Stimulated activated CD8-positive, alpha-beta memory T cell treated with anti-CD3 and anti-CD28 coated beads, Interleukin-4, amount 100 ng/mL, for 1 hour (primary cell): ENCODE results near the gene CNTN4.

ENCODE experiments used
- DNase-seq, 2 donors: peaks; one replicate each; pipeline ENCODE4 v3.0.0-alpha.2; 2020; ENCODE audit warnings: low read depth in 2 of 2, low spot score in 1 of 2

CNTN4 gene

DNA sequence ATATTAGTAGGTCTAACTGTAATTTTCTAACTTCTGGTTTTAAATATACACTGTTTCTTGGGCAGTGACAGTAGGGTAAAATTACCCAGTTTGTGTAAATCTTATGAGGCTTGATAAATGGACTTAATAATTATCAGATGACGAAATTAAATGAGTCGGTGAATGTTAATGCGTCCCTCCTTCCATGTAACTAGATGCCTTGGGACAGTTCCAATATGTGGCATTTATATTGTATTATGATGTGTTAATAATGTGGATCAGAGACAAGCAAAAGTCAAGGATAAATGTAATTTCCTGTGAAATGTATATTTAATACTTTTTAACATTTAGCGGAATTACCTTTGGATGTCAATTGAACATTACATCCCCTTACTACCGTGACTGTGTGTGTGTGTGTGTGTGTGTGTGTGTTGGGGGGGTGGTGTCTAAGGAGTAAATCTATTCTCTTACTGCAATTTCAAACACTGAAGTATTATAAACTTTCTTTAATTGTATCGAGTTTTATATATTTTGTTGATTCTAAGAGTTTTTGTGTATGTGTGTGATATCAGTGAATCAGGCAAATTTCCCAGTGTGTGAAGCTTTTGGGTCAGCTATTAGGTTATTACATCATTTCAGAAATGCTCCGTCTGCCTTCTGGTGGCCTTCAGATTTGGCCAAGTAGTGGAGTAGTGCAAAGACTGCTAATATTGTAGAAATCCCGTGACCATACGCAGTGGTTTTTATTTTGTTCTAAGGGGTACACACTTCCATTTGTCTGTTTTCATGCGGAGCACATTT lies 50.1 kb downstream of the CNTN4 start:
- no peak for DNase-seq

DNA sequence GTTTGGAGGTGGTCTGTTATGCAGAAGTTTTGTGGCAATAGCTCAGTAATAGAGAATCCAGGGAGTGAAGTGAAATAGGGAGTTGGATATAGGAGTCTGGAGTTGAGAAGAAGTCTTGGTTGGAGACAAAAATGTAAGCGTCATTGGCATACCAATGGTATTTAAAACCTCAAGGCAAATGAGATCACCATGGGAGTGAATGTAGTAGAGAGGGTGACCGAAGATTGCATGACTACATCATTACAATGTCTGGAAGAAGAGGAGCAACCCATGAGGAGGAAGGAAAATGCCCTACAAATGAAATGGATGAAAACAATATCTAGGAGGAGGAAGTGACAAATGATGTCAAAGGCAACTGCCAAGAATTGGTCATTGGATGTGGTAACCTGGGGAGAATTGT lies 54.4 kb downstream of the CNTN4 start:
- DNase-seq = no peak

DNA sequence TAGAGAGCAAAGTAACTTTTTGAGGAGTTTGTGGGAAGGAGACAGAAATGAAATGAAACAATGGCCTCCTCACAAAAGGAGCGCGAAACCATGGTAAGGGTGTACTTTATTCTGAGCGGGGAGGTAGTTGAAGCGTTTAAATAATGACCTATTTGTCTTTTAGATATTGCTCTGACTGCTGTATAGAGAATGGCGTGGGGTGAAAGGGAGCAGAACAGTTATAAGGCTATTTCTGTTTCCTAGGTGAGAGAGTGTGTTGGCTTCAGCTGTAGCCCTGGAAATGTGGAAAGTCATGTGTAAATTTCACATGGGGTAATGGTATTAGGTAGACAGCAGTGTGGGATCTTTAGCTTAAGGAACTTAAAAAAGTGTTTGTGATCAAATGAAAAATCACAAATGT lies 54.9 kb downstream of the CNTN4 start:
- DNase-seq = no peak

DNA sequence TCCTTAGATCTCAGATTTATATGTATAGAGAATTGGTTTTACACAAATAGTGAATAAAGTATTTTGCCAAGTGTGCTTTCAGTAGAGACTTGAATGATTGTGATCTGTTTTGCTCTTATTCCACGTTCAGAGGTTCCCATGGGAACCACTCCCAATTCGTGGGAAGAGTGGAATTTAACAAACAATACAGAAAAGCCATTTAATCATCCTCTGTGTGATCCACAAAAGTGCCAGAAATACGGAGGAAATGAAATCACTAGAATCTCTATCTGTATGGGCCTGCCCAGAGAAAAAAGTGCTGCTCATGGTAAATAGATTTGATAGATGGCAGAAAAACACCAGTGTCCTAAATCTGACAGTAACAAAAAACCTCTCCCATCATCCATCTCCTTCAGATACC lies 56.0 kb downstream of the CNTN4 start:
- DNase-seq = no peak

DNA sequence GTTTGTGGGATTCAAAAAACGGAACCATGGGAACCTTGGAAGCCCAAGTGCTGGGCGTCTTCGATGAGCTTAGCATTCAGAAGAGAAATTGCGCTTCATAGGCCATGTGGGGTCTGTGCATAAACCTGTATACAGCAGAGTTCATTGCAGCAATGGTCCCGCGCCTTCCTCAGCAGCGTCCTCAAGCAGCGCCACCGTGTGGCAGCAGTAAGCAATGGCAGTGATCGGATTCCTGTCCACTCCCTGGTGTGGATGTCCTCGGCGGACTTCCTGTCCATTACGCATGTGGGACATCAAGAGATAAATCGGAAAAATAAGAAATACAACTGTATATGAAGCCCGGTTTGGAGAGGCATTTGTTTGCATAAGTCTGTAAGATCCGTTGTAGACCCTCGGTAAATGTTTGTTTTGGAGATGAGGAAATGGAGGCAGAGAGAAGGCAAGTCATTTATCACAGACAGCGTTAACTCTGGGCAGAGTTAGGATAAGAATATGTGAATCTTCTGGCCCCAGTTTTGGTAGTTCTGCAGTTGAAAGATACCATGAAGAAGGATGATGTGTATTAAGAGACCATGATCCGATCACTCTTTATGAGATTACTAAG lies 57.7 kb downstream of the CNTN4 start:
- DNase-seq = no peak

DNA sequence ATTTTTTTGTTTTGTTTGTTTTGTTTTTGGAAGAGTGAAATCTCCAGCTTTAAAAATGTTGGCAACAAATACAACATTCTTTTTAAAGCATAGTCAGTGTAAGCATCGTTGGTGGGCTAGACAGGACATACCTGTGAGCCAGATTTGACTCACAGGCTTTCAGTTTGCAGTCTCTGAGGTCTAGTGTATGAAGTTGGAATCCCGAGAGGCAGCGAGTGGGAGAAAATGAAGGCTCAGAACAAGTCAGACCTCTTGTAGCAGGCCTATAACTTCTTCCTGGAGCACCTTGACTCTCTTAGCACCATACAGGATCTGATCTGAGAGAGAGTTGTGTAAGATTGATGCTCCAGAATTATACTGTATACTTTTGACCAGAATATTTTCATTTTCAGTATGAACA lies 60.2 kb downstream of the CNTN4 start:
- no peak for DNase-seq

DNA sequence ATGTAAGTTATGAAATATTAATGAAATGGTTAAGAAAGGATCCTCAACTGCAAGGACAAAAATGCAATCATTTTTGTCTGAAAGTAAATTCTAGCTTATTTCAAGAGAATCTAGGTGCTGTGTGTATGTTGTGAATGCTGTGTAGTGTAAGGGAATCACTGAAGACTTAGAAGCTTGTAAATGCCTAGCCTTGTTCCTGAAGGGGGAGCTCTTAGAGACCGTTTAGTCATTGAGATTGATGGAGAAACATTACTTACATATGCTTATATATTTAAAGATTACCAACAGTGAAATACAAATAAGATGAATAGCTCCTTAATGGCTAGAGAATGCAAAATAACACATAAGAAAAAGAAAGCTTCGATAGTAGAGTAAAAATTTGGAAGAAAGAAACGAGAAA lies 67.9 kb downstream of the CNTN4 start:
- no peak for DNase-seq

DNA sequence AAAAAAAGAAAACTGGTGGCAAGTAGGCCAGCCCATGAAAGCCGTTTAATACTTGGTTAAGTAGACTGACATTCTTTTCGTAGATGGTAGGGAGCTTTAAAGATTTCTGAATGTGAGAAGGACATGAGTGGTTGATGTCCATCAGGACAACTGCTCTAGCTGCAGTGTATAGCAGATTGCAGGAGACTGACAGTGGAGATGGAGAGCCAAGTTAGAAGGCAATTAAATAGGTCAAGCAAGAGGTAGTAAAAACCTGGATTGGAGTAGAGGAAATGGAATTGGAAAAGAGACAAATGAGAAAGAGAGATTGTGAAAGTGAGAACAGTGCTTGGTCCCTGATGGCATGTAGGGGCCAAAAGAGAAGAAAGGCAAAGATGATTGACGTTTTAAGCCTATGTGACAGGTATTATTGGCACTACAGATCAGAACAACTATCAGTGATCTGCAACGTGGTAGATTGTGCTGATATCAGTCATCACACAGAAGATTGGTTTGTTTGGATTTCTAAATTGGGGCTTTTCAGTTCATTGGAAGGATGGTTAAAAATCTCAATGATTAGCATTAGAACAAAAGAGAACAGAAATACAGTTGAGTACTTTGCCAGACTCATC lies 74.0 kb downstream of the CNTN4 start:
- DNase-seq = no peak

DNA sequence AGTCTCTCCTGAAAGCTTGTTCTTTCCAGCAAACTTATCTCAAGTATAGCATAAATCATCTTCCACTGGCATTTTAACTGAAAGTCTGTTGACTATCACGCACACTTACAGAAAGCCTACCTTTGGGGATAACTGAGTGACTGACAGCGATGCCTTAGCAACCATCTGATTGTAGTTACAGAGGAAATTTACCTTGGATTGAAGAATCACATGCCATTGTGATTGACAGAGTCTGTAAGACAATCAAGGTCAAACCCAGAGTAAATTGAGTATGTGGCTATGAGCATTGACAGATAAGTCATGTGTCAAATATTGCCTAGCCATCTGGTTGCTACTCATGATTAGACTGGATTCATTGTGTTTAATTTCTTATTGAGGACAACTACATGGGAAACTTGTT lies 82.0 kb downstream of the CNTN4 start:
- DNase-seq = no peak

DNA sequence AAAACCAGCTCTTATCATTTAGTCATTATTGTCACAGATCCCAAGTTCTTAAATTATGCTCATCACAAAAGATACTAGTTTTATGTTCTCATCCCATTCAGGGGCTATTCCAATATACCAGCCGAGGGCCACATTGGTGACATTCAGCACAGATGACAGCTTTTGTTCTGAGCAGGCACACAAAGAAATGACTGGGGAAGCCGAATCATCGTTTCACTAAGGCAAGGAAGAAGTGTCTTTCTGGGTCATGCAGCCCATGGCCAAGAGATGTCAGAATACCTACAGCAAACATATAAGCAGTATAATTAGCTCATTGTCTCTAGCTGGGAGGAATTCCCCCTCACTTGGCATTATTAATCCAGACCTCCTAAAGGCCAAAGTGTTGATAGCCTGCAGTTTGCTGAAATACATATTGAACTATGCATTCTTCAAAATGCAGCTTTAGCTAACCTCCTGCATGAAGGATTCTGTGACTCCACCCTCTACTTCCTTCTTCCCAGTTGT lies 100.2 kb downstream of the CNTN4 start:
- no peak for DNase-seq

DNA sequence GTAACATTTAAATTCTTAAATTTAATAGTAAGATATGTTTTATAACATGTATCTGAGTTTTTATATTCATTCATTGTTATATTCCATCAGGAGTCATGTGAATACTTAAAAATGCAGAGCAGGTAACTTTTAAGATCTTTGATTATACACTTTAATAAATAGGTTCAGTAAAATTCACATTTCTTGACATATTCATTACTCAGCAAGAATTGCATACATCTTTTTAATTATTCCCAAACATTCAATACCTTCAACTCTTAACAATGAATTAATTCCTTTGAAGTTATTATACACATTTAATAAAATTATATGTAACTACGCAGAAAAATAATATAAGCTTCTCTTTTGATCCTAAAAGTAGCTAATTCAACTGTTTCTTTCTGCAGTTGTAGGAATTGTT lies 105.4 kb downstream of the CNTN4 start:
- DNase-seq = no peak

DNA sequence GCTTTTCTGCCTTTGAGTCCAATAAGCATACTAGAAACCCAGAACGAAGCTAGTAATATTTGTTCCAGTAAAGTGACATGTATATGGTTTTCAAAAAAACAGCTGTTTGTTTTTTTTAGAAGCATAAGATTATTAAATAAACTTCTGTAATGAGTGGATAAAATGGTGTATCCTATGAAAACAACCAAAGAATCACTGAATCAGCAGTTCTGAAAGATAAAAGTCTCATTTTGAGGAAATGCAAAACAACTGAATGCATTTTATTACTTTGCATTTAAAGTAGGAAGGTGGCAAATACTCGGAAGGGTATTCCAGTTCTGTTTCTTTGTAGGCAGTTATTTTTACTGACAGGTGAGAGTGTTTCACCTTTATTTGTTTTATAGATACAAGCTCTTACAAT lies 107.0 kb downstream of the CNTN4 start:
- no peak for DNase-seq

DNA sequence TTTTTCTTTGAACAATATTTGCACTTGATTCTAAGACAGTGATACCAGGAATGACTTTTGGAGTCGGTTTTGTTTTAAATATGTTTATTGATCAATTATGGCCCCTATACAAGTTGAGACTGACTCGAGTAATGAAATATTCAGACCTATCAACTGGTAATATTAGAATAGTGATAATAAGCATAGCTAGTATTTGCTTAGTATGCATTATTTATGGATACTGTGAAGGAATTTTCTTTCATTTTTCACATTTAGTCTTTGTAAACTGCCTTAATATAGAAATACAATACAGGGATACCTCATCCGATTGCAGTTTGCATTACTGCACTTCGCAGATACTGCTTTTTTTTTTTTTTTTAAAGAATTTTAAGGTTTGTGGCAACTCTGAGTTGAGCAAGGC lies 107.9 kb downstream of the CNTN4 start:
- no peak for DNase-seq

DNA sequence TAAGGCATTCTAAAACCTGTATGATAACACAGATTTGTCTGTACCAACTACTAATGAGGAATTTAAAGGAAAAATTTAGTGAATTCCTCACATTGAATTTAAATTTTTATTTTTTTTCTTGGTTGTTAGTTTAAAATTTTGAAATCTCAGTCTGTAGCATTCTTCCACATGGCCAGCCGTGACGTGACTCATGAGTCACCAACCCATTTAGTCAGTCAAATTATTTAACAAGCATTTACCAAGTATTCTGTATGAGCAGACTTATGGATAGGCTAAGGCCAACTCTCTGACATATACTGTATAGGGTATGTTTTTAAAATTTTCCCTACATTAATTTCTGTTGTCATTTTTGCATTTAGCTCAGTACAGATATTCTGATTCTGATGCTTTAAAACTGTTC lies 112.9 kb downstream of the CNTN4 start:
- no peak for DNase-seq

DNA sequence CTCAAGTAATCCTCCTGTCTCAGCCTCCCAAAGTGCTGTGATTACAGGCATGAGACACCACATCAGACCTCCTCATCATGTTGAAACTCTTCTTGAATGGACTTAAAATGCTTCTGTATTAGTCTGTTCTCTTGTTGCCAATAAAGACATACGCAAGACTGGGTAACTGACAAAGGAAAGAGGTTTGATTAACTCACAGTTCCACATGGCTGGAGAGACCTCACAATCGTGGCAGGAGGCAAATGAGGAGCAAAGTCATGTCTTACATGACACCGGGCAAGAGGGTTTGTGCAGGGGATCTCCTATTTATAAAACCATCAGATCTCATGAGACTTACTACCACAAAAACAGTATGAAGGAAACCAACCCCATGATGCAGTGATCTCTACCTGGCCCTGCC lies 113.5 kb downstream of the CNTN4 start:
- no peak for DNase-seq

DNA sequence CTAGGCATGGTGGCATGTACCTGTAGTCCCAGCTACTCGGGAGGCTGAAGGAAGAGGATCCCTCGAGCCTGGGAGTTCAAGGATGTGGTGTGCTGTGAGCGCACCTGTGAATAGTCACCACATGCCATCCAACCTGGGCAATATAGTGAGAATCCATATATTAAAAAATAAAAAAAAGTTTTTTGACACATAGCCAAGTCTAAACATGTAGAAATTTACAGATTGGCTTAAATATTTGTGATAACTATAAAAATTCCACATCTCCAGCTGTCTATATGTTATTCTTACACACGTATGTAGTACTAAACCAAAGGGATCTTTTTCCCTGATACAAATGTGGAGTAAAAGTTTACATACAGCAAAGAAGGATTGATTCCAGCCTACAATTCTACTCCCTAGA lies 119.7 kb downstream of the CNTN4 start:
- DNase-seq = no peak

DNA sequence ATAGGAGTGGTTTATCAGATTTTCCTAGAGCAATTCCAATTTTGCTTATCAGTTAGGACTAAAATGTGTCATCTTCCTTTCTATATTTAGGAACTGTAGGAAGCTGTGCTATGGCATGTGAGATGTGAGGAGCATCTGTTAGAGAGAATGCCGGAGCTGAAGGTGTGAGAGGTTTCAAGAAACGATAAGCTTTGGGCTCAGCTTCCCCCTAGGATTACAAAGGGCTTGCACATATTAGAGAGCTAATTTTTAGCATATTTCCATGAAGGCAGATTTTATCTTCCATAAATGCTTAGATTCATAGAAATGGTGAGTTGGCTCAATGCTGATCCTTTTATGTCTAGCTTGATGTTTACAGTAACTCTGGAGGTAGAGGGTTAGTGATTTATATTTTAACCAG lies 120.2 kb downstream of the CNTN4 start:
- no peak for DNase-seq

DNA sequence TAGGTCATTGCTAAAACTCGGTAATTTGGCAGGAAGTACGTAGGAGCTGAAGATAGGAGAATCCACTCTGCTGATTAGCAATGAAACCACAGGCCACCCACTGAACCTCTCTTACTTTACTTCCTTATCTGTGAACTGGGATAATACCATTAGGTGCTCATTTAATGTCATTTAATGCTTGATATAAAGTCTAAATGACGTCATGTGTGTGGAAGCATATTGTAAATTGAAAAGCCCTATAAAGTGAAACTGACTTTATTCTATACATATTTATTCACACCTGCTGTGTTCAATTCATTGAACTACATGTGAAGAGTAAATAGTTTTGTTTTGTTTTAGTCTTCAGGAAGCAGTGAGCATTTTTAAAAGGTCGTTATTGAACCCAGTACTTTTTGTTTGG lies 137.5 kb downstream of the CNTN4 start:
- no peak for DNase-seq

DNA sequence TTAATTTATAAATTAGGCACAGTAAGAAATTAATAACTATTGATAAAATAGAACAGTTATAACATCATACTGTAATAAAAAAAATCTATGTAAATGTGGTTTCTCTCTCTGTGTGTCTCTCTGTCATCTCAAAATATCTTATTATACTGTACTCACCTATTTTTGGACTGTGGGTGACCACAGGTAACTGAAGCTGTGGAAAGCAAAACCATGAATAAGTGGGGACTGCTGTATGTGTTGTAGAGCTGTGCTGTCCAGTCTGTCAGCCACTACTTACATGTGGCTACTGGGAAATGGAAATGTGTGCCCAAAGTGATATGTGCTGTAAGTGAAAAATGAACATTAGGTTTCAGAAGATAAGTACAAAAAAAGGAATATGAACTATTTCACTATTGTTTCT lies 145.5 kb downstream of the CNTN4 start:
- no peak for DNase-seq

DNA sequence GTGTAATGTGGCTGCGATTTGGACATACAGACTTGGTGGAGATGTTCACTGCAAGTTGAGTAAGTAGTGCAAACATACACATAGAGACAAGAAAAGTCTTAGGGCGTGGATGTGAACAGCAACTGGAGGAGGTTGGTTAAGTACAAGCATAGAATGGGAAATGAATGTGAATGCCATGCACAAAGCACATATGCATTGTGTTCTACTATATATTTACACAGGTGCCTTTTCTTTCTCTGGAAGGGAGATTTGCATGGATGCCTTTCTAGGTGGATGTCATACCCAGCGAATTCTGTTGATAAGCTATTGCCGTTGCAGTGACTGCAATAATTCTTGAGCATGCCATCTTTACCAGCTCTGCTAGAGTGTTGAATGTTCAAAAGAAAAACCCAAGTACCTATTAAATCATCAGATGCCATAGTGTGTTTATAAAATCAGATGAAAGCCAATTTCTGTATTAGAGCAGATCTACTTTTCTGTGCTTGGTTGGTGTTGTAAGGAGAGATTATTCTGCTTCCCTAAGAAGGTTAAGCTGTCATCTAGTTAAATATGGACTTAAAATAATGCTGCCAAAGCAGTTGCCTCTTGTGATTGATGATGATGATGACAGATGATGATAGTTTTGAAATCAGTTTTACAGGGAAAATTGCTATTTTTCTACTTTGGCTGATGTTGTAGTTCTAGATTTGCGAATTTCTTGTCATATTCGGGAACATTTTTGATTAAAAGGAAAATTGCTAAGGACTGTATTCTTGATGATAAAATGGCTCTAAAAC lies 148.4 kb downstream of the CNTN4 start:
- no peak for DNase-seq

DNA sequence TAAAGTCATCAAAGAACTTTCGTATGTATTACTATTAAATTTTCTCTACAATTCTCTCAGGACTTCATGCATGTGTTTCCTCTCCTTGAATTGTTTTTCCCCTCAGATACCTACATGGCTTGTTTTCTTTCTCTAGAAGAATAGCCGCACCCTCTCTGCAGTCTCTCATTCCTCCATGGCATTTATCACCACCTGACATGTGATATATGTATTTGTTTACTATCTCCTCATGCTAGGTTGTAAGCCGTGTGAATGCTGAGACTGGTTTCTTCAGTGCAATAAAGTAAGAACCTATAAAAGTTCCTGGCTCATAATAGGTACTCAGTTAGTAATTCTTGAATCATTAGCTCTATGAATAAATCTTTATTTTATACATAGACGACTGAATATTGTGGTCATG lies 149.2 kb downstream of the CNTN4 start:
- DNase-seq = no peak

DNA sequence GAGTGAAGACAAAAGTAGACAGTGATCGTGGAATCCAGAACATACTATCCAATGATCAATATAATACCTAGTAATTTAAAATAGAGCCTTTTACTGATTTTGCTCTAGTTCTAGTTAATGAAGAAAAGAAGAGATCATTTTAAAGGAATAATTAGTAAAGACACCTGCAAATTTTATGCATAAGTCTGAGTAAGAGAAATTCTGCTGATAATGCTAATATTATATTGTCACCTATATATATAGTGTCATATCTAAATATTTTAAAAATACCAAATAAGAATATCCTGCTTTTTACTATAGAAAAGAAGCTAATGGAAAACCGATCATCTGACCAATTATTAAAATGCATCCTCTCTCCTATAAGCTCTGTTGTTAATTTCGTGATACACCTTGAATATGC lies 152.1 kb downstream of the CNTN4 start:
- no peak for DNase-seq
